Measurements from ENCODE around the gene IL17F. TPM values are rescaled to one million over a fixed set of nuclear protein-coding genes. Genes with fewer than 3 reads are reported as not detected.

Gene IL17F
- total RNA-seq, 1 donor = not detected

DNA sequence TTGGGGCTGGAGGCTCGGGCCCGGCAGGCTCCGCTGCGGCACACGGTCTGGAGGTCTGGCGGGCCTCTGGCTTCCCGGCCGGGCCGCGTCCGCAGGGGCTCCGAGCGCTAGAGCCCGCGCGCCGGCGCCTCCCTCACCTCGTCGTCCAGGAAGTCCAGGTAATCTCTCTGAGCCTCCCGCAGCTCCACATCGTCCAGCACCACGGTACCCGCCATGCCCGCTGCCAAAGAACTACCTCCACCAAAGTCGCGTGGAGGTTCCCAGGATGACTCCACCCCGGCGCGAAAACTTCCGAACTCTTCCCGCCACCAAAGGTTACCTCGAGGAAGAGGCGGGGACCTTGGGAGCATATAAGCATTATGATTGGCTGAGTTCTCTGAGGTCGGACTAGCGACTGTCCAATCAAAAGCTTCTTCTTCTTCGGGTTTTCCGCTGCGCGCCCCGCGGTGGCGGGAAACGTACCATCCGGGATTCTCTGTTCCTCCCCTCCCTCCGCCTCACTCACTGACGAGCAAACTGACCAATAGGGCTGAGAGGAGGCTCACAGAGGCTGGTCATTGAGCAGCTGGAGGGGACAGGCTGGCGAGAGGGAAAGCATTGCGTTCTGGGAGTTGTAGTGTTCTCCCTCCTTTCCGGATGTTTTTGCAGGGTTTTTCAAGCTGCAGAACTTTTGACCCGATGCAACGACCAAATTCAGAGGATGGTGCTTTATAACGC, 40.3 kb upstream of the IL17F start, which contains the start of gene MCM3:
TSS of gene MCM3 (minus strand) at position 283 of the 717 bp plus-strand sequence. CDS start at position 215, 68 bp downstream.
- TF ChIP-seq, protein P1, sequence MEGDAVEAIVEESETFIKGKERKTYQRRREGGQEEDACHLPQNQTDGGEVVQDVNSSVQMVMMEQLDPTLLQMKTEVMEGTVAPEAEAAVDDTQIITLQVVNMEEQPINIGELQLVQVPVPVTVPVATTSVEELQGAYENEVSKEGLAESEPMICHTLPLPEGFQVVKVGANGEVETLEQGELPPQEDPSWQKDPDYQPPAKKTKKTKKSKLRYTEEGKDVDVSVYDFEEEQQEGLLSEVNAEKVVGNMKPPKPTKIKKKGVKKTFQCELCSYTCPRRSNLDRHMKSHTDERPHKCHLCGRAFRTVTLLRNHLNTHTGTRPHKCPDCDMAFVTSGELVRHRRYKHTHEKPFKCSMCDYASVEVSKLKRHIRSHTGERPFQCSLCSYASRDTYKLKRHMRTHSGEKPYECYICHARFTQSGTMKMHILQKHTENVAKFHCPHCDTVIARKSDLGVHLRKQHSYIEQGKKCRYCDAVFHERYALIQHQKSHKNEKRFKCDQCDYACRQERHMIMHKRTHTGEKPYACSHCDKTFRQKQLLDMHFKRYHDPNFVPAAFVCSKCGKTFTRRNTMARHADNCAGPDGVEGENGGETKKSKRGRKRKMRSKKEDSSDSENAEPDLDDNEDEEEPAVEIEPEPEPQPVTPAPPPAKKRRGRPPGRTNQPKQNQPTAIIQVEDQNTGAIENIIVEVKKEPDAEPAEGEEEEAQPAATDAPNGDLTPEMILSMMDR (IDR thresholded peaks at IDR 0.05; ENCODE audit: insufficient read depth, low read depth, low read length) = no peak
- DNase-seq (ENCODE audit: low read depth) = peak; percentile 99
- peak within 1 kb of the TSS; percentile 89 for H3K4me3 ChIP-seq (ENCODE audit: low read depth, low read length)

DNA sequence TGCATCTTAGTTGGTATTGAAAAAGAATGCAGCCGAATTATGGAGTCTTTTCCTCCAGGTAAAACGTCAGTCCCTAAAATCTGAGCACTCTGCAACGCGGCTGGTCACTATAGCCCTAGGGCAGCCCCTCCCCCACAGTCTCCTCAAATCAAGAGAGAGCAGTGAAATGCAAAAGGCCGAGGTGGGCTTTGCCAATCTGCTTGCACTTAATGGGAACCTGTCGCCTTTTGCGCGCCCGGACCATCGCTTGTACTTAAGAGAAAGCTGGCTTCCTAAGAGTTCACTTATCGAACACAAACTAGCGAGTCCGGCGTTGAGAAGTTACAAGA, 39.8 kb upstream of the IL17F start:
- peak overlapping the region; percentile 89 for H3K4me3 ChIP-seq (ENCODE audit: low read depth, low read length)
- no peak for DNase-seq (ENCODE audit: low read depth)
- TF ChIP-seq, protein P1 (IDR thresholded peaks at IDR 0.05; ENCODE audit: insufficient read depth, low read depth, low read length) = no peak

DNA sequence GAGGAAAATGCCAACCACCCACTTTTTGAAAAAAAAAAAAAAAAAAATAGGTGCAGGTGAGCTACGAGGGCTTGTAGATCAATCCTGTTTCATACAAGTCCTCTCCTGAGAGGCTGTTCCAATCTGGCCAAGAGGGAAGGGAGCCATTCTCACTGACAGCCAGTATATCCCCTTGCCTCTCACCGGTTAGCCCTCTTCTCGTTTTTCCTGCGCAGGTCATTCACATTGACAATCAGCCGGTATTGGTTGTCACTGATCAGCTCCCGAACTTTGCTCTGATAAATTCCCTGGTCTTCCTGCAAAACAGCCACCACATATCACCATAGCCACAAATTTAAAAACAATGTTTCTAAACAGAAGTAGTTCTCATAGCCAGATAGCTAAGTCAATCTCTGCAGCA, 38.8 kb upstream of the IL17F start:
- peak overlapping the region; percentile 89 for H3K4me3 ChIP-seq (ENCODE audit: low read depth, low read length)
- TF ChIP-seq, protein P1 (IDR thresholded peaks at IDR 0.05; ENCODE audit: insufficient read depth, low read depth, low read length) = no peak
- DNase-seq (ENCODE audit: low read depth) = no peak

DNA sequence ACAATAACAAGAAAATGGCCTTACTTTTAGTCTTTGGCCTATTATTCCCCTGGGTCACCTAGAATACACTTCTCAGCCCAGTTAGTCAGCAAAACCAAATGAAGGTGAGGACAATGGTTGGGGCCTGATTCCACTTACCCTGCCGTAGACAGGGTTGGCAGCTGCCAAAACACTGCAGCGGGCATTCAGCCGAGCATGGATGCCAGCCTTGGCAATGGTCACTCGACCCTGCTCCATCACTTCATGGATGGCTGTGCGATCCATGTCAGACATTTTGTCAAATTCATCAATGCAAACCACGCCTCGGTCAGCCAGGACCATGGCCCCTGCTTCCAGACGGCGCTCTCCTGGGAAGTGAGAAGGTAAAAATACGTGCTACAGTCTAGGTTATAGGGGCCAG, 31.8 kb upstream of the IL17F start:
- TF ChIP-seq, protein P1 (IDR thresholded peaks at IDR 0.05; ENCODE audit: insufficient read depth, low read depth, low read length) = no peak
- no peak for DNase-seq (ENCODE audit: low read depth)
- no peak overlapping the region for H3K4me3 ChIP-seq (ENCODE audit: low read depth, low read length)

DNA sequence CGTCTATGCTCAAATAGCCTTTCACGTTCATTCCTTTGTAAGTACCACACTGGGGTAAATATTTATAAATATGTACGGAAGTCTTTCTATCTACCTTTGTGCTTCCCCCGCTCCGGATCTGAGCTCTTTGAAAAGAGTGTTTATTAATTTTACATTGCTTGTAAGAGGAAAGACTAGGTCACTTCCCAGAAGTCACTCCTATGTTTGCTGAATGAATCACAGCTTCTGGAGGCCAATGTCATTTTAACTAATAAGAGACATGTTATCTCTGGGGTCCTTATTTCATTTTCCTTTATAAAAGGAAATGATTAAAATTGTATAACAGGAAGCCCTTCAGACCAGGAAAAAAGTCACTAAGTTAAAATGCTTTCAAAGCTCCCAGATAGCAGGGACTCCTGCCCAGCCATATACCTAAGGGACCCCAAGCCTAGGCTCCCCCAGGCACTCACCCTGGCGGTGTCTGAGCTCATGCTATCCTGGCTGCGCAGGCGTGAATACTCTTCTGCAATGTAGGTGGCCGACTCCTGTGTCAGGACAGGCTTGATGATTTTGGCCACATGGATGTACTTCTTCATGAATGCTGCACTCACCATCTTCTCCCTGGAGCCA, 27.7 kb upstream of the IL17F start:
- TF ChIP-seq, protein P1 (IDR thresholded peaks at IDR 0.05; ENCODE audit: insufficient read depth, low read depth, low read length) = no peak
- no peak for DNase-seq (ENCODE audit: low read depth)
- no peak overlapping the region for H3K4me3 ChIP-seq (ENCODE audit: low read depth, low read length)

DNA sequence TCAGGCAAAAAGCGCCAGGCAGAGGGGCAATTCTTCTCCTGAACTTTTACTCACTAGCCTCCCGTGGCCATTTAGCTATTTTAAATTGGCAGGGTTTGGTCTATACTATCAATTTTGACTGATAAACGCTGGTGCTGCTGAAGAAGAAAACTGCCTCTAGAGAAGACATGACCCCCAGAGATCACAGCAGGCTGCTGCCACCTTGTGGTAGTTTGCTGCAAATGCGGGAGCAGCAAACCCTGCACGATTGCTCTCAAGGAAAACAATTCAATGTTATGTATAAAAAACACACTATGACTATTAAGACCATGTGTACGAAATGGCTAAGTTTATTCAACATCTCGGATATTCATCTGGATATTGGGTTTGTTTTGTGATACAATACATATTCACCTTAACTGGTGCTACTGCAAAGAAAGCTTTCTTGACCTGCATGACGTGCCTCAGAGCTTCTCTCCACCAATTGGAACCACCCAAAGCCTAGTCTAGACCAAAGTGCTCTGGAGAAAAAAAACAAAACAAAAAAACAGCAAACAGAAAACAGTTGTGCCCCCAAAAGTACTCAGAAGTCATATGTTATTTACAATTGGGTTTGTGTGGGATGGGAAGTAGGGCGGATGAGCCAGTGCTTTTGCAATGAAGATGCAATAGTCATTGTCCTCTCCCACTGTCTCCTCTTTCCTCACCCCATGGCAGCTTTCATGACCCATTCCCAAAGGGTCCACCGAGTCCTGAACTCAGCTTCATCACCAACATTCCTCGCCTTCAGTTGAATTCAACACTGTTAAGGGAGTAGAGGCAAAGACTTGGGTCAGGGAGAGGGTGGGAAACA, 19.6 kb upstream of the IL17F start:
- peak; percentile 70 for DNase-seq (ENCODE audit: low read depth)
- TF ChIP-seq, protein P1 (IDR thresholded peaks at IDR 0.05; ENCODE audit: insufficient read depth, low read depth, low read length) = peak; percentile 94
- no peak overlapping the region for H3K4me3 ChIP-seq (ENCODE audit: low read depth, low read length)
